HG03520 (cell line): ENCODE data around the gene RASA3.
"Not testable (repeated sequence)": the region's sequence is repeated elsewhere in the genome, so short reads cannot be mapped to it uniquely, and the experiment has no call there.

ENCODE experiments used
- ATAC-seq: cut with Tn5 transposase; IDR thresholded peaks from one replicate; pipeline ENCODE4 v1.9.1; 2021; ENCODE audit warnings: mild to moderate bottlenecking, moderate library complexity; ENCODE audit not compliant: unreplicated experiment

Gene RASA3

GRCh38 chr13:114127473-114128347 is 4.7 kb downstream of the RASA3 start:
- ATAC-seq, result no peak

DNA sequence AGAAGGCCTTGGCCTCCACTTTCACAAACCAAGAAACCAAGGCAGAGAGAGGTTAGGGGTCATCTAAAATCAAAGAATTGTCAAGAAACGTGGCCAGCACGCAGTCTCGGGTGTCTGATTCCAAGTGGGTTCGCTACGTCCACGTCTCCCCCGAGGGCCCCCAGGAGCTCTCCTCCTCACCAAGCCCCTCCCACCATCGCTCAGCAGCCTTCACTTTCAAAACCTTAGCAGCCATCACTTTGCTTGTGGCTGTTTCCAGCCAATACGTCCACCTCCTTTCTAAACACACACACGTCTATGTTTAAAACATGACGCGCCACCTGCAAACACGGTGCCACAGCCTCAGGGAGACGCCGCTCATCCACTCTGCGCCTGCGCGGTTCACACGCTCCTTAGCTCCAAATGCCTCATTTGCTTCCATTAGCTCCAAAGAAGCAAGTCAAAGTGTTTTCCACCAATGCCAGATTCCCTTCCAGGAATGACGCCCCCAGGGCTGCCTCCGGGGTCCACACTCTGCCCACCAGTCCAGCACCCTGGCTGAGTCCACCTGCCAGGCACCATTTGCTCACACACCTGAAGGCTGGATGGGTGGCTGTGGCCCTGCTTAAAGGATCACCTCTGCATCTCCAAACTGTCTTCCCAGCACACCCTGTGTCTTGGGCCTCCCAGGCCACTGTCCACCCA is 5.5 kb downstream of the RASA3 start:
- no peak for ATAC-seq

DNA sequence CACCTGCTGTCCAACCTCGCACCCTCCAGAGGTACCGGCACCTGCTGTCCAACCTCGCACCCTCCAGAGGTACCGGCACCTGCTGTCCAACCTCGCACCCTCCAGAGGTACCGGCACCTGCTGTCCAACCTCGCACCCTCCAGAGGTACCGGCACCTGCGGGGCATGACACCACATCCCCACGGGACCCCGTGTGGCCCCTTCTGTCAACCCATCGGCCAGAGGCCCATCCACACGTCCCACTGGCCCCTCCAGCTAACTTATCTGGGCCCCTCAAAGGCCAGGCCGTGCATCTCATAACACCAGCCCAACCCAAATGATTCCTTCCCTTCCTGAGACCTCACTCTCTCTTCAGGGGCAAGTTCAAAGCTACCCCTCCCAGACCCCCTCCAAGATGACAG is 6.3 kb downstream of the RASA3 start:
- not testable (repeated sequence) for ATAC-seq

DNA sequence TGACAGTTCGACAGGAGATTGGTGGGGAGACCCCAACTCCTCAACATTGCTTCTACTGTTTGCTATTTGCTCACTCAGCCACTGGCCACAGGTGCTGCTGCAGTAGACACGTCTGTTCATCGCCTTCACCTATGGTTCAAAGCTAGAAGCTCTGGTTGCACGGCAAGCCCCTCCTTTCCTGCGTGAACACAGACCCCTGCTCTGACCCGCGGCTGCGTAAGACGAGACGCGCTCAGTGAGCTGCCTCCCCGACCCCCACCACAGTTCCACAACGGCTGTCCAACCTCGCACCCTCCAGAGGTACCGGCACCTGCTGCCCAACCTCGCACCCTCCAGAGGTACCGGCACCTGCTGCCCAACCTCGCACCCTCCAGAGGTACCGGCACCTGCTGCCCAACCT is 6.8 kb downstream of the RASA3 start:
- ATAC-seq, result no peak

DNA sequence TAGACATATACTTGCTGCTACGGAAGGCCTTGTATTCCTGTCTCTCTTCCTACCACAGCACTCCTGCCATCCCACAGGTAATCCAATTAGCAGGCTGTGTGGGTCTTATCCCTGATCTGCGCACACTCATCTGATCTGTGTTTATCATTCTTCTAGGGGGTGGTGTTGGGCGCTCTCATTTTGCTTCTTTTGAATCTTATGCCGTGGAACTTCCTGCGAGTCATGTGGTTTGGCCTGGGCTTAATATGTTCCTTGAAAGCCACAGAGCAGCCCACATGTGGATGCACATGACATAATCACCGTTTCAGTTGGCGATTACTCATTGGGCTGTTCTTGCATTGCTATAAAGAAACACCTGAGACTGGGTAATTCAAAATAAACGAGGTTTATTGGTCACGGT is 7.5 kb downstream of the RASA3 start:
- ATAC-seq, result no peak

DNA sequence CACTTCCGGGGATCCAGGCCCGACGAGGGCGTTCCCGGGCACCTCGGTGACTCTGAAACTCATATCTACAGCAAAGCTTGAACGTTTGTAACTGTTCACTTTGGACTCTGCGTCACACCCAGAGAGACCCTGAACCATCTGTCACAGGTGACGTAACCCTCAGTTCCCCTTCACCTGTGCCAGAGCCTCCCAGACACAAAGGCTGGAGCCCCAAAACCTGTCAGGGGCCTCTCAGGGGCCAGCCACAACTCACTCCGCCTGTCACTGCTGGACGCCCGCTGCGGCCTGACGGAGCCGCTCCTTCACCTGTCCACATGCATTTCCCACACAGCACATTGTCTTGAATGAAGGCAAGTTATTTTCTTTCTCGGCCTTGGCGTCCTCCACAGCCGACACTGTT is 8.0 kb downstream of the RASA3 start:
- ATAC-seq, result no peak

DNA sequence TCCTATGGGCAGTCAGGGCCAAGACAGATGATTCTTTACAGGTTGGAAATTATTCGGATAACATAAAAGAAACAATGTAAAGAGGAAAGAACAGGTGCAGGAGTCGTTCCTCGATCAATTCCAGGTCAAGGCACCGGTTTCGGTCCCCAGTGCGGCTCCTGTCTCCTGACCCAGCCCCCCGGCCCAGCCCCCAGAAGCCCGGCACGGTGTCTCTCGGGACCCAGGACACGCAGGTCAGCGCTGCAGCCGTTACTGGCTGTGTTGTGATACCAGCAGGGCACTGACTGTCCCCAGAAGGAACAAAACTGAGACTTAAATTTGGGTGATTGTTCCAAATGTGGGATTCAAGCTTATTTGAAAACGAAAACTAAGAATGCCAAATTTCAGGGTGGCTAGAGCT is 8.5 kb downstream of the RASA3 start:
- ATAC-seq, result no peak

GRCh38 chr13:114123448-114123847 is 9.0 kb downstream of the RASA3 start:
- no peak for ATAC-seq

DNA sequence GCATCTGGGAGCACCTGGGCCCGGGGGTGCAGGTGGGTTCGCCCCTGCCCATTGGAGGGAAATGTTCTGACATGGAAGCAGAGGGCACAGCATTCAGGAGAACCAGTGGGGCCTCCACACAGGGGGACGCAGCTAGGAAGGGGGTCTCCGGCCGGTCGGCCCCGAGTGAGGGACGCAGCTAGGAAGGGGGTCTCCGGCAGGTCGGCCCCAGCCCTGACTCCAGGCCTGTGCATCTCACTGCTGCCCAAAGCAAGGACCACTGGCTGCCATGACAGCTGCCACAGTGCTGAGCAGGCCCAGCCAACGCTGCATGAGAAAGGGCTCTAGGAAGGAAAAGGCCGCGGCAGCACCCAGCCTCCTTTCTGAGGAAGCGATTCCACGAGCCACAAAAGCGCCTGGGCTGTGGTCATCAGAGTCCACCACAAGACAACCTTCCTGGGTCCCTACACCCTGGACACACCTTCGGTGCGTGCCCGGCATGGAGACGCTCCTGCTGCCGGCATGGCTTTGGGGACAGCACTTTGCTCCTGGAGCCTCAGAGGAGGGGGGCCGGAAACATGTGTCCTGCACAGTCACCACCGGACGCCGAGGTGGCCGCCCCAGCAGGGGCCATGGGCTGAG is 9.7 kb downstream of the RASA3 start:
- ATAC-seq, result no peak

DNA sequence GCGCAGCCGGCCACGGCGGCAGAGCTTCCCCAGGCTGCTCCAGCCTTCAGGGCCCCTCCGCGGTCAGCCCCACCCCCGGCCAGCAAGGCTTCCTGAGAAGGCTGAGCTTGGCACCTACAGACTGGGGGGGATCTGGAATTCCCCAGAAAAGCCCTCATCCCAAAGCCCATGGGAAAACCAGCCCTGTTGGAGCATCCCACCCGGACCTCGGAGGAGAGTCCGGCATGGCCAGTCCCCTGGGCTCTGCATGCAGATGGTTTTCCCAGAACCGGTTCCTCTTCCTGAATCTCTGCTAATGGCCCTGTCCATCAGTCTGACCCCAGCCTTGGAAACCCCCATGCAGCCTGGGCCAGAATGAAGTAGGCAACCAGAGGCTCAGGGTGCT is 10.3 kb downstream of the RASA3 start:
- ATAC-seq, result no peak

DNA sequence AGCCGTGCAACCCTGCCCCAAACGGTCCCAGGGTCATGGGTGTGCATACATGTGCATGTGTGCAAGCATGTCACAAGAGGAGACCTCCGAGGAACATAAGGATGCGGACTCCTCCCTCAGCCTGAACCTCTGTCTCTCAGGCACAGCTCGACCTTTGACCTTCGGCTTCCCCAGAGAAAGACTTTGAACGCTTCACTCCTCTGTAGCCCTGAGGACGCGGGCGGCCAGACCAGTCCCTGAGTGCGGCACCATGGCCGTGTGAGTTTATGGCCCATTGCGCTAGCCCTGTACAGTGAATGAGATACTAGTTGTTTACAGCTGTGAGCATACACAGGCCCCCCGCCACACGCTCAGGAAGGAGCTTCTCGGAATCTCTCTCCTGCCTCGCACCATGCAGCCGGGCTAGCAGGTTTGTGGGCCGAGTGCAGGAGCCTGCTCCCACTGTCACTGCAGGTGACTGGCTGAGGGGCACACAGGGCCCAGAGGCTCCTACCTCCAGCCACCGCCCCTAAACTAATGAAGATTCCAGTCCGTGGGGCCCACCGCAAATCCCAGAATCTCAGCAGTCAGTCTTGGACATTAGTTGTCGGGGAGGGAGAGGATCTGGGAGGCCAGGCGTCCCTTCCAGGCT is 10.8 kb downstream of the RASA3 start:
- ATAC-seq, result no peak

GRCh38 chr13:114121031-114121430 is 11.4 kb downstream of the RASA3 start:
- ATAC-seq, result no peak

DNA sequence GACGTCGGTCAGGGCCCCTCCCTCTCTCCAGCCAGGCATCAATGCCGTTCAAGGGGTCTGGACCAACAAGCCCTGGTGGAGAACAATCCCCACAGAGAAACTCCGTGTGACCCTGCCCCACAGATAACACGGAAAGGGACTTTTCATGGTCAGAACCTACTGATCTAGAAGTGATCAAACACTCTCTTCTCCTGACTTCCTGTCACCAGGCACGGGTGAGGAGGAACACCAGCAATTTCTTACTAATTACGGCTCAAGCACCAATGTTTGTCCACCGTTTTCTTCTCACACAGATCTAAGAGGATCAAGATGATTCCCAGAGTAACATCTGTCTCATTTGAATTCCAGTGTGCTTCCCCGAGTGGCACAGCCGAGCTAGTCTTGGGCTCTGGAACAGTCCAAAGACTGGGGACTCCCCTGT is 11.8 kb downstream of the RASA3 start:
- no peak for ATAC-seq

GRCh38 chr13:114119196-114119595 is 13.2 kb downstream of the RASA3 start:
- no peak for ATAC-seq

GRCh38 chr13:114118511-114119123 is 13.8 kb downstream of the RASA3 start:
- no peak for ATAC-seq

DNA sequence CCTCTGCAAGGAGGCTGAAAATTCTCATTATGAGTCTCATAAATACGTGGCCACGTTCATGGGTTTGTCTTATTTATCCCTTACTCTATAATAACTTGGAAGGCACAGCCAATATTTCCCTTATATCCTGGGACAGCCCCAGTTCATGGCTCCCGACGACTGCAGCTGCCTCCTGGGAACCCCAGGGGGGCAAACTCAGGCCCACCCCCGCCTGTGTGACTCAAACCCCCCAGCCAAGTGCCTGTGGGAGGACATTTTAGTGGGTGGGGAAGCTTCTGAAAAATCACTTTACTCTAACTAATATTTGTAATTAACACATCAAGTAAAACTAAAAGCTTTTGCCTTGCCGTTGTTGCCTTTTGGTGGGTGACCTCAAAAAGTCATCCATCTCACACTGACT is 14.3 kb downstream of the RASA3 start:
- ATAC-seq, result no peak

DNA sequence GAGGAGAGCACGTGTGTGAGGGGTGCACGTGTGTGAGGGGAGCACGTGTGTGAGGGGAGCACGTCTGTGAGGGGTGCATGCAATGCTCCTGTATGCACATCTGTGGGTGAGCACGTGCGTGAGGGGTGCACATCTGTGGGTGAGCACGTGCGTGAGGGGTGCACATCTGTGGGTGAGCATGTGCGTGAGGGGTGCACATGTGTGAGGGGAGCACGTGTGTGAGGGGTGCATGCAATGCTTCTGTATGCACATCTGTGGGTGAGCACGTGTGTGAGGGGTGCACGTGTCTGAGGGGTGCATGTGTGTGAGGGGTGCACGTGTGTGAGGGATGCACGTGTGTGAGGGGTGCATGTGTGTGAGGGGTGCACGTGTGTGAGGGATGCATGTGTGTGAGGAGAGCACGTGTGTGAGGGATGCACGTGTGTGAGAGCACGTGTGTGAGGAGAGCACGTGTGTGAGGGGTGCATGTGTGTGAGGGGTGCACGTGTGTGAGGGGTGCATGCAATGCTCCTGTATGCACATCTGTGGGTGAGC is 15.0 kb downstream of the RASA3 start:
- not testable (repeated sequence) for ATAC-seq

DNA sequence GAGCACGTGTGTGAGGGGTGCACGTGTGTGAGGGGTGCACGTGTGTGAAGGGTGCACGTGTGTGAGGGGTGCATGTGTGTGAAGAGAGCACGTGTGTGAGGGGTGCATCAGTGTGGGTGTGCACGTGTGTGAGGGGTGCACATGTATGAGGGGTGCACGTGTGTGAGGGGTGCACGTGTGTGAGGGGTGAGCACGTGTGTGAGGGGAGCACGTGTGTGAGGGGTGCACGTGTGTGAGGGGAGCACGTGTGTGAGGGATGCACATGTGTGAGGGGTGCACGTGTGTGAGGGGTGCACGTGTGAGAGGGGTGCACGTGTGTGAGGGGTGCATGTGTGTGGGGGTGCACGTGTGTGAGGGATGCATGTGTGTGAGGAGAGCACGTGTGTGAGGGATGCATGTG is 15.7 kb downstream of the RASA3 start:
- no peak for ATAC-seq

GRCh38 chr13:114115796-114116195 is 16.6 kb downstream of the RASA3 start:
- ATAC-seq, result no peak

DNA sequence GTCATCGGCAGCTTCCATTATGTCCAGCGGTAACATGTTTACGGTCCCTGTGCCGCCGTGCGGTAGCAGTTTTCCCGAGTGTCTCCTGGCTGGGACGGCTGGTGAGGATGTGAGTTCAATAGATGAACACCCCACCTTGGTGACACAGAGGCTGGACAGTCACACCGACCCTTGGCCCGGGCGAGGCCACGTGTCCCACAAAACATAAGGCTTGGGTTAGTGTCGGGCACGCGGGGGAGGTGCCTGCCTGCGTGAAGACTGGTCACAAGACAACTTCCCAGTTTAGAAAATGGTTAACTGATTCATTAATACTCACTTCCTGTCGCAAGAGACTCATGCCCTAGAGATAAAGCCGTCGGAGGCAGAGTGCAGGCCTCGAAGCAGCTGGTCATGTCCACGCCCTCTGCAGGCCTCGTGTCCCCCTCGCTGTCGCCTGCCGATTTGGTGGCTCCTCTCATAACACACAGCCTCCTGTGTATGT is 17.2 kb downstream of the RASA3 start:
- ATAC-seq, result no peak

- not testable (repeated sequence) for ATAC-seq
Measured at GRCh38 chr13:114114666-114115065, 17.8 kb downstream of the RASA3 start.
